ENCODE results near the gene BLVRB.
"Not testable (repeated sequence)": the region's sequence is repeated elsewhere in the genome, so short reads cannot be mapped to it uniquely, and the experiment has no call there.

Gene BLVRB

DNA sequence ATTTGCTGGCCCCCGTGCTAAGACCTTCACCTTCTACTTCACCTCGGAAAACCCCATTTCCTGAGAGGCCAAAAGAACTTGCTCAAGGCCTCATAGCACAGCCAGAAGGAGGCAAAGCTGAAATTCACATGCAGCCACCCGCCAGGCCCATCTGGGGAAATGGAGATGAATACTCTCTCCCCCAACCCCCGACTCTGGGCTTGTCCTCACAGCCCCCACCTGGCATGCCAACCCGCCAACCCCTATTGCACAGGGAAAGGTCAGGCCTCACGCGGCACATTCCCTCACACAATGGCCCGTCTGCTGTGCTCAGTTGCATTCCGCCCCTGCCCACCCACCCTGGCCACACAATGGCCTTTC, 55.5 kb downstream of the BLVRB start:
- no peak for DNase-seq

DNA sequence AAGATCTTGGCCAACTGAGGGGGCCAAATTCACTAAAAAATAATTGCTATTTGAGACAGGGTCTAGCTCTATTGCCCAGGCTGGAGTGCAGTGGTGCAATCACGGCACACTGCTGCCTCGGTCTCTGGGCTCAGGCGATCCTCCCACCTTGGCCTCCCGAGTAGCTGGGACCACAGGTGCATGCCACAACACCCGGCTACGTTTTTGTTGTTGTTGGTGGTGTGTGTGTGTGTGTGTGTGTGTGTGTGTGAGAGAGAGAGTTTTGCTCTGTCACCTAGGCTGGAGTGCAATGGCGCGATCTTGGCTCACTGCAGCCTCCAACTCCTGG, 57.0 kb downstream of the BLVRB start:
- not testable (repeated sequence) for DNase-seq

DNA sequence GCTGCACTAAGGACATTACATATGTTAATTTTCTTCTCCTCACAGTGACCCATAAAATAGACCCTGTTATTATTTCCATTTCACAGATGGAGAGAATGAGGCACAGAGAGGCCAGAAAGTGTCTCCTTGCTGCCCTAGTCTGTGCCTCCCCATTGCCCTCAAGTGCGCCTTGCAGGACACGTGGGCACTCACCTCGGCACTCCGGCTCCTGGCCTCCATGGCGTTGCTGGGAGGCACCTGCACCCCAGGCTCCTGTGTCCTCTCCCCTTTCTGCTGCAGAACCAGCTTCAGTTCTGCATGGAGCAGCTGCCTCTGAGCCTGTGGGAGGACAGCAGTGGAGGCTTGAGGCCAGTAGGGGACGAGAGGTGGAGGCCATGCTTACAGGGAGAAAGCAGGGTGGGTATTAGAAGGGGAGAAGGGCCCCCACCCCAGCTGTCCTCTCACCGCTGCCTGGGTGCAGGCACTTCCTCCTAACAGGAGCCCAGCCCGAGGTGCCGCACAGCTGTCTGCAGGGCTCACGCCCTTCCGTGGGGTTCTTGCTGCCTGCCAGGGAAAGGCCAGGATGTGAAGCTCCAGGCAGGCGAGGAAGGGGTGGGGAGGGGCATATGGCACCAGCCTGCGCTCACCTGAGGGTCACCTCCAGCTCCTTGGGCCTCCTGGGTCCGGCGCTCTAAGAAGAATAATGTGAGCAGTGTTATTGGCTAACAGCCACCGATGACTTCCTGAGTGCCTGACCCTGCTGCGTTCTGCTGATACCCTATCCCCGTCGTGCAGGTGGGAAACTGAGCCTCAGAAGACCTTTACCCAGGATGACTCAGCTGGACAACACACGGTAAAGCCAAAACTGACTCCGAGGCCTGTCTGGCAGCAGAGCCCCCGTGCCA, 57.6 kb downstream of the BLVRB start:
- DNase-seq, result no peak

DNA sequence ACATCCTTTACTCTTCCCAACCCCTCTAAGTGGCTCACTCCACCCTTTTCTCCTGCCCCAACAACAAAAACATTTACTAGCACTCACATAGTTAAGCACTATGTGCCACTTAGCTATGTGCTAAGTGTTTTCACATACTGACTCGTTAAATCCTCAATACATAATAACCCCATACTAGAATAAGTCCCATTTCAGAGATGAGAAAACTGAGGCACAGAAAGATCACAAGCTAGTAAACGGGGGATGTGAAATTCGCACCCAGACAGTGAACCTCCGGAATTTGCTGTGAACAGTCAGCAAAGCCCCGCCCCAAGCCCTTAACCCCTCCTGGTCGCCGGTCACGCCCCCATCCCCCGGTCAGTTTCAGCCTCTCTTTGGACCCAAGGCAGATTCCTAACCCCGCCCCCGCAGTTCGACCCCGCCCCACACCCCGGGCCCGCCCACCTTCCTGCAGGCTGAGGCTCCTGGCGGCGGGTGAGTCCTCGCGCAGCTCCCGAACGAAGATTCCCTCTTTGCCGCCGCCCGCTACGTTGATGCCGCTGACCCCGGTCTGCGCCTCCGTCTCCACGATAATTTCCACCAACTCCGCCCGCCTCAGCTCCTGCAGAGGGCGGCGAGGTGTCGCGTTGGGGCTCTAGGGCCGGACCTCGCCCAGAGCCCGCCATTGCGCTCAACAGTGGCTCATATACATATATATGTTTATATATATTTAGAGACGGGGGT, 62.1 kb downstream of the BLVRB start:
- peak in 40 of 58 donors; percentile 5 to 57 (median 25) for DNase-seq

DNA sequence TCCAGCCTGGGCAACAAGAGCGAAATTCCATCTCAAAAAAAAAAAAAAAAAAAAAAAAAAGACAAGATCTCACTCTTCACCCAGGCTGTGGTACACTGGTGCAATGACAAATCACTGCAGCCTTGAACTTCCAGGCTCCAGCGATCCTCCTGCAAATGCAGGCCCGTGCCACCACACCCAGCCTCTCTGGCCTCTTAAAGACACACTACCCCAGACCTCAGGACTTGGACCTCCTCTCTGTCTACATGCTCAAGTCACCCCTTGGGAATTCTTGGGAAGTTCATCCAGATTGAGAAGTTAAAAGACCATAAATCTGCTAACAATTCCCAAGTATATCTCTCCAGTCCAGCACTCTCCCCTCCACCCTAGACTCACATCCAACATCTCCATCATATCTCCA, 65.0 kb downstream of the BLVRB start:
- no peak for DNase-seq

- DNase-seq, result peak in 4 of 58 donors; percentile 4 to 40 (median 8)
Measured at GRCh38 chr19:40398417-40399131, 67.0 kb downstream of the BLVRB start.

Measured in anterior cingulate cortex (tissue), 58 donors.